PC-9 (cell line): ENCODE results near the gene DUS1L. TPM values are rescaled to one million over a fixed set of nuclear protein-coding genes. Genes with fewer than 3 reads are reported as not detected.

Source experiments
- BruUV-seq: library from RNA; stranded (reverse); fragments of 400-500 nt; replicated peaks from 2 replicates; lab custom pipeline; 2021; lab: Mats Ljungman, UMichigan
- CTCF ChIA-PET: fragments of 300-600 bp; sonication (Branson Sonifier 250); formaldehyde crosslinking; loops from one replicate; lab custom pipeline; 2022; ENCODE audit warnings: antibody characterized with exemption; lab: Charles Lee
- POLR2A ChIA-PET: fragments of 300-600 bp; sonication (Branson Sonifier 250); formaldehyde crosslinking; loops from one replicate; lab custom pipeline; 2022; ENCODE audit warnings: antibody characterized with exemption; ENCODE audit not compliant: unreplicated experiment; lab: Charles Lee
- DNase-seq, 2 experiments: peaks; one replicate each; pipeline versions ENCODE4 v3.0.0 to v3.0.0-alpha.2; 2015 to 2022; ENCODE audit warnings: mixed read lengths in 1 of 2
- H2AFZ ChIP-seq: fragments of 200-600 bp; sonication (generic); 2 replicates; pipeline ENCODE4 v1.8.1; 2017; ENCODE audit warnings: antibody characterized with exemption
- H3F3A ChIP-seq: fragments of 200-600 bp; sonication (generic); 2 replicates; pipeline ENCODE4 v1.8.1; 2017; ENCODE audit warnings: antibody characterized with exemption, mild to moderate bottlenecking, low read depth; ENCODE audit not compliant: insufficient read depth
- H3K27ac ChIP-seq: fragments of 200-600 bp; sonication (generic); 2 replicates; pipeline ENCODE4 v1.6.1; 2016; ENCODE audit warnings: mixed run types
- H3K27me3 ChIP-seq: fragments of 200-600 bp; sonication (generic); 2 replicates; pipeline ENCODE4 v1.6.1; 2016; ENCODE audit warnings: low read depth, mixed run types; ENCODE audit not compliant: insufficient read depth
- H3K36me3 ChIP-seq: fragments of 200-600 bp; sonication (generic); 2 replicates; pipeline ENCODE4 v1.6.1; 2016; ENCODE audit warnings: low read depth, mixed run types
- H3K4me1 ChIP-seq: fragments of 200-600 bp; sonication (generic); replicated peaks from 2 replicates; pipeline ENCODE4 v1.6.1; 2016; ENCODE audit warnings: mixed run types; ENCODE audit not compliant: insufficient read depth
- H3K4me2 ChIP-seq: fragments of 200-600 bp; sonication (generic); 2 replicates; pipeline ENCODE4 v1.6.1; 2017; ENCODE audit warnings: mixed run types
- H3K4me3 ChIP-seq: fragments of 200-600 bp; sonication (generic); 2 replicates; pipeline ENCODE4 v1.6.1; 2016; ENCODE audit warnings: mixed run types
- H3K79me2 ChIP-seq: fragments of 200-600 bp; sonication (generic); 2 replicates; pipeline ENCODE4 v1.6.1; 2017; ENCODE audit warnings: low read depth, mixed run types
- H3K9me2 ChIP-seq: fragments of 200-600 bp; sonication (generic); 2 replicates; pipeline ENCODE4 v1.8.1; 2017; ENCODE audit warnings: mild to moderate bottlenecking; ENCODE audit not compliant: insufficient read depth
- H3K9me3 ChIP-seq: fragments of 200-600 bp; sonication (generic); 2 replicates; pipeline ENCODE4 v1.8.1; 2016; ENCODE audit warnings: low read depth; ENCODE audit not compliant: insufficient read depth
- H4K20me1 ChIP-seq: fragments of 200-600 bp; sonication (generic); 2 replicates; pipeline ENCODE4 v1.8.1; 2017; ENCODE audit not compliant: insufficient read depth
- EZH2 ChIP-seq: fragments of 200-600 bp; sonication (generic); IDR thresholded peaks from 2 replicates; pipeline ENCODE4 v1.8.0; 2017; ENCODE audit warnings: antibody characterized with exemption, low read depth
- intact Hi-C: fragments of 100-400 bp; cut with micrococcal nuclease; formaldehyde crosslinking; loops from one replicate; pipeline ENCODE4 v1.10.0; 2022; ENCODE audit not compliant: unreplicated experiment
- total RNA-seq: library from RNA; stranded (reverse); gene quantifications from 2 replicates; pipeline ENCODE4 v1.2.3, GENCODE V29; 2021
- TF ChIP-seq, protein P1 (sequence below): fragments of 200-600 bp; sonication (generic); conservative IDR thresholded peaks from 2 replicates; pipeline ENCODE4 v1.6.1; 2017; ENCODE audit warnings: mixed run types, antibody characterized with exemption, mild to moderate bottlenecking, moderate library complexity

The DUS1L gene
- total RNA-seq, 1 experiment from 2014 or later: 138 TPM

DNA sequence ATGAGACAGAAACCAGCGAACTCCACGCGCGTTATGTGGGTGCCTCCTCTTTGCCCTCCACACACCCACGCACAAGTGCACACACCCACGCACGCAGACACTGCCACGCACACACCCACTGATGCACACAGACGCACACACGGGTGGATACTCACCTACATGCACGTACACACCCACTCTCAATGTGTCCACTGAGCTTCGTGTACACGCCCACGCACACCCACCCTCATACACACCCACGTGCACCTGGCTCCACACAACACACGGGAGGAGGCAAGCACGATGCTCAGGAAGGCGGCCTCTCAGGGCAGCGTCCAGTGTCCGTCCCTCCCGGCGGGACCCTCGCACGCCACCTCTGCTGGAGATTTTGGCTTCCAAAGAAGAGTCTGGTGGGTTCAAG lies 18.2 kb downstream of the DUS1L start:
- H3K27ac ChIP-seq: no peak overlapping the region
- no peaks in the 10 kb centered on the region for H3K27me3 ChIP-seq
- no peaks in the 10 kb centered on the region for H3K4me1 ChIP-seq
- H3K4me3 ChIP-seq: no peak overlapping the region
- no peaks in the 10 kb centered on the region for H3F3A ChIP-seq
- H3K79me2 ChIP-seq: peaks cover 4% of the 10 kb centered on the region; the same call in 1 of the 2 replicates
- H2AFZ ChIP-seq: no peak overlapping the region
- no TSS peak for BruUV-seq
- no peak overlapping the region for H3K4me2 ChIP-seq
- TF ChIP-seq, protein P1, sequence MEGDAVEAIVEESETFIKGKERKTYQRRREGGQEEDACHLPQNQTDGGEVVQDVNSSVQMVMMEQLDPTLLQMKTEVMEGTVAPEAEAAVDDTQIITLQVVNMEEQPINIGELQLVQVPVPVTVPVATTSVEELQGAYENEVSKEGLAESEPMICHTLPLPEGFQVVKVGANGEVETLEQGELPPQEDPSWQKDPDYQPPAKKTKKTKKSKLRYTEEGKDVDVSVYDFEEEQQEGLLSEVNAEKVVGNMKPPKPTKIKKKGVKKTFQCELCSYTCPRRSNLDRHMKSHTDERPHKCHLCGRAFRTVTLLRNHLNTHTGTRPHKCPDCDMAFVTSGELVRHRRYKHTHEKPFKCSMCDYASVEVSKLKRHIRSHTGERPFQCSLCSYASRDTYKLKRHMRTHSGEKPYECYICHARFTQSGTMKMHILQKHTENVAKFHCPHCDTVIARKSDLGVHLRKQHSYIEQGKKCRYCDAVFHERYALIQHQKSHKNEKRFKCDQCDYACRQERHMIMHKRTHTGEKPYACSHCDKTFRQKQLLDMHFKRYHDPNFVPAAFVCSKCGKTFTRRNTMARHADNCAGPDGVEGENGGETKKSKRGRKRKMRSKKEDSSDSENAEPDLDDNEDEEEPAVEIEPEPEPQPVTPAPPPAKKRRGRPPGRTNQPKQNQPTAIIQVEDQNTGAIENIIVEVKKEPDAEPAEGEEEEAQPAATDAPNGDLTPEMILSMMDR: no peak
- TF ChIP-seq EZH2: no peak
- no peaks in the 10 kb centered on the region for H3K9me3 ChIP-seq
- DNase-seq: no peak
- H4K20me1 ChIP-seq: no peaks in the 10 kb centered on the region
- ChIA-PET POLR2A (interaction anchor here (0.6 kb wide), 1 partner anchor 55 kb away, joined by 3 read pairs; no protein-coding TSS in a partner anchor), CTCF (no interaction called here)
- intact Hi-C loops: no loop called here
- no peaks in the 10 kb centered on the region for H3K36me3 ChIP-seq
- no peaks in the 10 kb centered on the region for H3K9me2 ChIP-seq

DNA sequence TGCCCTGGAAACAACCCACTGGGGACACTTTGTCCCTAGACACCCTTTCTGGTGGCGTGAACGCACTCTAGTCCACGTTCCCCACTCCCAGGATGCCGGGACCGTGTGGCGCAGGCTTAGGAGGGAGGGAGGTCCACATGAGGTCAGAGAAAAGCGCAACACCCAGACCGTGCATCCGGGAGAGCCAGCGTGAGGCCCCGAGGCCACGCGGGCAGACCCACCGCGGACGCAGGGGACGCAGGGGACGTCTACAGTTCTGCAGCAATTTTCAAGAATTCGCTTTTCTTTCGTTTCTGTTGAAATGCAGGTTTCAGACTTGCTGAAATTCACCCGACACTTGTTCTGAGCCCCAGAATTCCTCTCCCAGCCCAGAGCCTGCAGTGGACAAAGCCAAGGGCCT lies 18.7 kb downstream of the DUS1L start:
- TF ChIP-seq EZH2: no peak
- TF ChIP-seq, protein P1: no peak
- H3F3A ChIP-seq: no peaks in the 10 kb centered on the region
- no peaks in the 10 kb centered on the region for H3K36me3 ChIP-seq
- no peak for DNase-seq
- H3K27ac ChIP-seq: no peak overlapping the region
- POLR2A ChIA-PET: no interaction called here
- no peaks in the 10 kb centered on the region for H3K79me2 ChIP-seq
- no peaks in the 10 kb centered on the region for H3K9me3 ChIP-seq
- no peaks in the 10 kb centered on the region for H3K4me1 ChIP-seq
- H3K27me3 ChIP-seq: no peaks in the 10 kb centered on the region
- CTCF ChIA-PET: no interaction called here
- no peak overlapping the region for H3K4me2 ChIP-seq
- no peak overlapping the region for H3K4me3 ChIP-seq
- H3K9me2 ChIP-seq: no peaks in the 10 kb centered on the region
- intact Hi-C loops: no loop called here
- no peak overlapping the region for H2AFZ ChIP-seq
- H4K20me1 ChIP-seq: no peaks in the 10 kb centered on the region
- BruUV-seq: no TSS peak

DNA sequence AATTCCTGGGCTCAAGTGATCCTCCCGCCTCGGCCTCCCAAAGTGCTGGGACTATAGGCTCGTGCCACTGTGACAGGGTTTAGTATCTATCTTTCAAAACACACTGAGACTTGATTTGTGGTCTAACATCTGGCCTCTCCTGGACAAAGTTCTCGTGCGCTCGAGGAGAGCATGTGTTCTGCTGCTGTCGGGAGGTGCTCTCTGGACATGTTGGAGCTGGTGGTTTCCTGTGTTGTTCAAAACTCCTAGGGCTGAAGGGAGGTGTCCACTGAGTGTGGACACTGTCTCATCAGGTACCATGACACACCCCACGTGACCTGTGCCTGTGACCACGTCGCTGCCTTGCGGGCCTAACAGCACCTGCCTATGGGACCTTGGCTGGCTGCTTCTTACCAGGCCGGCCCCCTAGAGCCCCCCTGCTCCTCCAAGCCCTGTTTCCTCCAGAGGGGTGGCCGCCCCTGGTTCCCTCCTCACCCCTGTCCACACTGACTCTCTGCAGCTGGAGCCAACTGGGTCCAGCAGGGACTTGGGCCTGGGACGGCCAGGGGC lies 19.6 kb downstream of the DUS1L start:
- Histone ChIP-seq H2AFZ (no peak overlapping the region), H3K4me3 (no peak overlapping the region), H3K36me3 (no peaks in the 10 kb centered on the region), H3K27me3 (no peaks in the 10 kb centered on the region), H3F3A (no peaks in the 10 kb centered on the region), H3K4me1 (no peaks in the 10 kb centered on the region), H3K27ac (no peak overlapping the region), H3K4me2 (no peak overlapping the region), H3K9me2 (no peaks in the 10 kb centered on the region), H3K79me2 (no peaks in the 10 kb centered on the region), H3K9me3 (no peaks in the 10 kb centered on the region), H4K20me1 (no peaks in the 10 kb centered on the region)
- no TSS peak for BruUV-seq
- intact Hi-C loops: no loop called here
- TF ChIP-seq, protein P1: no peak
- no peak for TF ChIP-seq EZH2
- ChIA-PET CTCF (no interaction called here), POLR2A (no interaction called here)
- no peak for DNase-seq
